Cardiac fibroblast (primary cell): ENCODE results near the gene BAZ1B.
"Not testable (repeated sequence)": the region's sequence is repeated elsewhere in the genome, so short reads cannot be mapped to it uniquely, and the experiment has no call there.

ENCODE experiments used
- DNase-seq, 2 donors: peaks; one replicate each; pipeline versions ENCODE4 v3.0.0 to v3.0.0-alpha.2; 2010; ENCODE audit warnings: low read depth in 2 of 2
- H3K4me3 ChIP-seq, 2 donors: replicated peaks in 1 of 2; 1 replicate in 1 of 2; 2 replicates in 1 of 2; pipeline ENCODE4 v1.5.1; 2011; ENCODE audit warnings: low read depth in 2 of 2, low read length in 2 of 2, mild to moderate bottlenecking in 2 of 2, moderate library complexity in 1 of 2
- CTCF ChIP-seq: IDR thresholded peaks from one replicate; pipeline ENCODE4 v1.5.1; 2011; ENCODE audit warnings: low read depth, mild to moderate bottlenecking, low read length, inconsistent platforms

BAZ1B gene

DNA sequence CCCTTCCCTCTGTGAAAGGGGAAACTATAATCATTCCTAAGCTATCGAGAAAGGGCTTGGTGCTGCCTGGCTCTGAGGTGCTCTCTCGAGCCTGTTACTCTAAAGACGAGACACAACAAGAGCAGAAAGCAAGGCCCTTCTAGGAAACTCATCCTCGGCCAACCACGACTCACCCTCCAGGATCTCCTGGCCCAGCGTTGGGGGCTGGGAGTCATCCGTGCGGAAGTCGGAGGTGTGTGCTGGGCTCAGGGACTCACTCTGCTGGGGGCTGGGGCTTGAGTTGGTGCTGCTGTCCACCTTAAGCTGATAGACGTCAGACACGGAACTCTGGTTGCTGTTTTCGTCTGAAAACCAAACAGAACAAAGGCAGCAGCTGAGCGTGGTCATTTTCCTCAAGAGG is 17.6 kb upstream of the BAZ1B start:
- TF ChIP-seq CTCF = no peak

GRCh38 chr7:73538510-73538909 is 16.4 kb upstream of the BAZ1B start:
- not testable (repeated sequence) for H3K4me3 ChIP-seq, DNase-seq

More for the DNA sequence above, 17.6 kb upstream of the BAZ1B start:
- H3K4me3 ChIP-seq = no peak overlapping the region
- no peak for DNase-seq

GRCh38 chr7:73537051-73537450 is 15.0 kb upstream of the BAZ1B start:
- no peak for TF ChIP-seq CTCF
- no peak for DNase-seq
- H3K4me3 ChIP-seq = no peak overlapping the region

DNA sequence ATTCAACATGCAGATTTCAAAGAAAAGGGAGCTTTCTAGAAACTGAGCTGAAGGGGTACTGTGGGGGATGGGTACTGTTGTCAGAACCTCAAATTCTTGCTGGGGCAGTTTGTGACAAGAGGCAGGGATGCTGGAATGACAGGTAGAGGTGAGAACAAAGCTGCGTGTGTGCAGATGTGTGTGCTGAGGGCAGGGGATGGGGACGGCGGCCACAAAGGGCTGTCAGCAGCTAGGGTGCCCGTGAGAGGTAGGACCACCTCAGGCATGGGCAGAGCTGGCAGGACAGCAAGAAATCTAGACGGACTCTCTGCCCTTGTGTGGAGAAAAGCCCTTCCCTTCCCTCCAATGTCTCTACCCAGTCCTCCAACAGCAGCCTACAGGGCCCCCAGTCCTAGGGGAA is 14.4 kb upstream of the BAZ1B start:
- no peak overlapping the region for H3K4me3 ChIP-seq
- TF ChIP-seq CTCF = no peak
- no peak for DNase-seq

DNA sequence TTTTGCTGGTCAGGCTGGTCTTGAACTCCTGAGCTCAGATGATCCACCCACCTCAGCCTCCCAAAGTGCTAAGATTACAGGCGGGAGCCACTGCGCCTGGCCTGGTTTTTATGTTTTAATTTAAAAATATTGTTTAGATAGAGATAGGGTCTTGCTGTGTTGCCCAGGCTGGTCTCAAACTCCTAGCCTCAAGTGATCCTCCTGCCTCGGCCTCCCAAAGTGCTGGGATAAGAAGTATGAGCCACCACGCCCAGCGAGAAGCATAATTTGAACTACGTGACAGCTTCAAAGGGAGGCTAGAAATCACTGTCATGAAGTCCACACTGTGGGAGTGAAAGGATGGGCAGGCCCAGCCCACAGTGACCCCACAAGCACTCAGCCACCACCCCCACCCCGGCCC is 13.8 kb upstream of the BAZ1B start:
- not testable (repeated sequence) for H3K4me3 ChIP-seq, DNase-seq

DNA sequence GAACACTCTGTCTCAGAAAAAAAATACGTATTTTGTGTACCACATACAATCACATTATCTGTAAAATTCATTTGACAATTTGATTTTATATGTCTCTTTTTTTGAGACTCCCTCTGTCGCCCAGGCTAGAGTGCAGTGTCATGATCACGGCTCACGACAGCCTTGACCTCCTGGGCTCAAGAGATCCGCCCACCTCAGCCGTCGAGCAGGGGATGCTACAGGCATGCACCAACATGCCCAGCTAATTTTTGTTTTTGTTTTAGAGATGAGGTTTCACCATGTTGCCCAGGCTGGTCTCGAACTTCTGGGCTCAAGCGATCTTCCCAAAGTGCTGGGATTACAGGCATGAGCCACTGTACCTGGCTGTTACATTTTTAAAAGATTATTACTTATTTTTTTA is 11.6 kb upstream of the BAZ1B start:
- DNase-seq = no peak
- TF ChIP-seq CTCF = no peak
- H3K4me3 ChIP-seq = no peak overlapping the region

- no peak overlapping the region for H3K4me3 ChIP-seq
- TF ChIP-seq CTCF = no peak
- DNase-seq = no peak
Observed at GRCh38 chr7:73532224-73532623, 10.1 kb upstream of the BAZ1B start.

GRCh38 chr7:73530800-73531199 is 8.7 kb upstream of the BAZ1B start:
- no peak overlapping the region for H3K4me3 ChIP-seq
- no peak for TF ChIP-seq CTCF
- DNase-seq = no peak
